B cell (primary cell): ENCODE measurements around the gene DPY19L1.

Source experiments
- CTCF ChIP-seq: fragments of 200-600 bp; IDR thresholded peaks from one replicate; pipeline ENCODE4 v1.8.0; 2022; ENCODE audit warnings: antibody characterized with exemption, mild to moderate bottlenecking
- EZH2 ChIP-seq: IDR thresholded peaks from 2 replicates; pipeline ENCODE4 v1.6.1; 2012; ENCODE audit warnings: borderline replicate concordance, low read depth, mild to moderate bottlenecking, moderate library complexity, low read length; ENCODE audit not compliant: insufficient read depth, poor library complexity, severe bottlenecking

- TF ChIP-seq EZH2: no peak
- TF ChIP-seq CTCF: no peak
These were observed 84.5 kb downstream of the DPY19L1 start for GRCh38 chr7:34952822-34953221.
